Activated CD8-positive, alpha-beta memory T cell treated with anti-CD3 and anti-CD28 coated beads for 1 hour (primary cell): ENCODE measurements around the gene NIT2.

Experiments used
- DNase-seq, 2 donors: peaks; one replicate each; pipeline ENCODE4 v3.0.0-alpha.2; 2020; ENCODE audit warnings: low read depth in 1 of 2; ENCODE audit errors: extremely low read depth in 1 of 2

The NIT2 gene

DNA sequence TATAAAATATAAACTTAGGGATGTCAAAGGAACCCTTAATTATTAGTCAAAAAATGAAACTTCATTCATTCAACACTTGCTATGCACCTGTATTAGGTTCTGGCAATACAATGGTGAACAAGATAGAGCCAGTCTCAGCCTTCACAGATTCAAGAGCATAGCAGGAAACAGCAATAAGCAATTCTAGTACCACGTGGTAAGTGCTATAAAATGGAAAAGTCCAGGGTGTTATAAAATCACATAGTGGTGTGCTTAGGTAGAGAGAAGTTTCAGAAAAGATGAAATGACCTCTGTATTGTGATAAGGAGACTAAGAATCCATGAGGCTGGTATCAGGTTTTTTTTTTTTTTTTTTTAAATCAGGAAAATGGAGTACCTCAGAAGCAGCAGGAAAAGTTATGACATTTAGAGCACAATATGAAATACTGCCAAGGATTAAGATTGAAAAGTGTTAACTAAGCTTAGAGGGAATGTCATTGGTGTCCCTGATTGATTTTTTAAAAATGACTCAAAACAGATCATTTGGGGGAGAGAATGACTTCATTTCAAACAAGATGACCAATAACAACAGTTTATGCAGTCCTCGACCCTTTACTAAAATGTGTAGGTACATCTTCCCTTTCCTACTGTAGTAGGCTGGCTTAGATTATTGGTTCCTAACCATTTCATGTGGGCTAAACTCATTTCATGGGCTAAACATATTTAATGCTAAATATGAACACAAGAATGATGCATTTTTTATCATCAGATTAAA lies 61.3 kb downstream of the NIT2 start:
- DNase-seq, result no peak

DNA sequence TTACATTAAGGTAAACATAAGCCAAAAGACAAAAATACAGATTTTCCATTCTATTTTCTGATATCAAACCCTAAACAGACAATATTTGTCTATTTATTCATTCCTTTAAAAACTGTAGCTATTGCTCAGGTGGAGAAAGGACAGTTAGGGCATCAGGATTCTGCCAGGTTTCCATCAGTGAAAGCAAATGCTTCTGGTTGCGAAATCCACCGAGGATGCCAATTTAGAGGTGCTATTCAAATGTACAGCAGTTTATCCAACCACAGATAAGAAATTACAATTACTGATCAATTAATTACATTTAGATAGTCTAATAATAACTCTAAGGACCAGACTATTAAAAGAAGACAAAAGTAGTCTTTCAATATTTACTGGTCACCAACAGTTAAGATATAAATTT lies 62.4 kb downstream of the NIT2 start:
- no peak for DNase-seq

DNA sequence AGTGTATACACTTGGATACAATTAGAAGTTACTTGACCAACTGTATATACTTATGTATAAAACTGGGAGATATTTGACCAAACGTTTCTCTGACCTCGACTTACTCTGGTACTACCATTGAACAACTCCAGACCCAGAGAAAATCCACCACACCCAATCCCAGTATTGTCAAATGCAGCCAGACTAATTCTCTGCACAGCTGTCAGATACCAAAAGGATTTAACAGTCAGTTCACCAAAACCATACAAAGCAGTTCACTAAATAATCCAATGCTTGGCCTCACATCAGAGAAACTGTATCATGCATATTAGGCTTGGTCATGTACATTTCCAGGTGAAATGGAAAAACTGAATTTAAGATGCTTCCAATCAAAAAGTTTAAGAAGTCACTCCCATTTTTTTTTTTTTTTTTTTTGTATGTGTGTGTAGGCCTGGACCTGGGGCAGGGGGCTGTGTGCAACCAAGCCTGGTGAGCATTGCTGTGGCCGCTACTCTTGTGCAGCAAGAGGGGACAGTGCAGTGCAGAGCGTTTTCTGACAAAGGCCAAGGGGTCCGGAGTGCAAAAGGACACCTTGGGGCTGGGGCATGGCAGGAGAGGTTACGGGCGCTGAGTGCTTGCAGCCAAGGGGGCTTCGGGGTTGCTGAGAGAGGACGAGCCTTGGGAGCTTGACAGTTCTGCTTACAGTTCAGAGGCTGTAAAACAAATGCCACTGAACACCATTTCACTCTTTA lies 64.9 kb downstream of the NIT2 start:
- no peak for DNase-seq

DNA sequence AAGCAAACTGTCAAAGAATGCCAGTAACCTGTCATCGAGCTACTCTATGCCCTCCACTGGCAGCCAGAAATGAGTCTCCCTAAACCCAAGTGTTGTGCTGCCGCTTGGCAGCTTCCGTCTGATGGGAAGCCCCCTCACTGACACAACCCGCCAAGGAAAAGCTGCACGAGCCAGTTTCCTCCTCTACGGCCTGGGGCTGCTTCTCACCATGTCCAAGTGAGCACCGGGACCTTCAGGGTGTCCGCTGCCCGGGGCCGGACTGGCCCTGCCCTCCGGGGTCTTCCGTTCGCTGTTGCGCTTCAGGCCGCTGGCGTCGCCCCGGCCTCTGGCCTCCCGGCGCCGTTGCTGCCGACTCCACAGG lies 65.8 kb downstream of the NIT2 start:
- DNase-seq, result no peak

DNA sequence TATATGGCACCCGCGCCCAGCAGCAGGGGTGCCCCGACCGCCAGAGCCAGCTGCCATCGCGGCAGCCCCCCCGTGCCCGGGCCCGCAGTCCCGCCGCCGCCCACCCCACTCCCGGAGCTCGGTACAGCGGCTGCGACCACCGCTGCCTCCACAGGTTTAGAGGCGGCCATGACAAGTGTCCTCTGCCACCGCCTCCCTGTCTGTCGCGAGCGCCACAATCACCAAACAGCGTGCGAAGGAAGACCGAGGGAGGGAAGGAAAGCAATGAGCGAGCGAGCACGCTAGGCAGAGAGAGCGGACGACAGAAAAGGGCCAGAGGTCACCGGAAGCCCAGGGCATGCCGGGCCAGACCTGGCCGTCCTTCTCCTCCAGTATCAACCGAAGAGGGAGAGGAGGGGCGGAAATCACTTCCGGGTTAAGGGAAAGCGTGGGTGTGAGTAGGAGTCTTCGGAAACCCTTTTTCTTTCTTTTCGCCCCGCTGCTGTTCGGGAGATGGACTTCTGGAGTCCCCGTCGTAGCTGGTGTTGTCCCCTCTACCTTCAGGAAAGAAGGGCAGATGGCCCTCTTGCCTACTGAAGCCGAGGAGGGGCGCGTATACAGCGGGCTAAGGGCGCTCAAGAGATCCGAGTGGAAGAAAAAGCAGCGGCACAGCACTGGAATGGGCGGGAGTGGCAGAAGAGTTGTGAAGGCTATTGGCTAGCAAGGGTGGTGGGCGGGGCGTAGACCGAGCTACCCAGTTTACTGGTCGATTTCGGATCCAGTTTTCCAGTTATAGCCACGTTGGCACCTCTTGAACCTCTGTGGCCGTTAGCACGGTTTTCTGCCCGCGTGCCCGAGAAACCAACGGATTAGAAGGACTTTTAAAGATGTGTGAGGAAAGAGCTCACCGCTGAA lies 66.5 kb downstream of the NIT2 start, which contains the start of the genes LNP1 and TOMM70:
Gene LNP1 (plus strand): TSS at position 760 of the 894 bp plus-strand sequence. CDS start 28,191 bp downstream, outside the sequence.
Gene TOMM70 (minus strand): TSS at position 310 of the 894 bp plus-strand sequence. CDS start 140 bp downstream, at position 170.
- DNase-seq, result peak; percentile 87 to 89

DNA sequence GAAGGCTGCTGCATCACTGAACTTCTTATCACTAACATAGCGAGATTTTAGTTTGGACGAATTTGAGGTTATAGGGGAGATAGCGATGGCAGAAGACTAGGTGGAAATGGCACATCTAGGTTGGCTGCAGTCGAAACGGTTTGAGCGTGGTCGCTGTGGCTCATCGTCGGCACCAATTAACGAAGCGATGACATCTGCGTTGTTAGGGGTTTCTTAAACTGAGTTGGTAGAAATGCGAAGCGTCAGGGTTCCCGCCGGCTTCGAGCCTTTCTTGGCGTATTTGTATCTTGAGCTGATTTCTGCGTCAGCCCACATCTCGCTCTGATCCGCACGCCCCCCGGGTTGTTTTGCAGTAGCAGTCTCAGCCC lies 67.1 kb downstream of the NIT2 start:
- peak; percentile 16 to 22 for DNase-seq

DNA sequence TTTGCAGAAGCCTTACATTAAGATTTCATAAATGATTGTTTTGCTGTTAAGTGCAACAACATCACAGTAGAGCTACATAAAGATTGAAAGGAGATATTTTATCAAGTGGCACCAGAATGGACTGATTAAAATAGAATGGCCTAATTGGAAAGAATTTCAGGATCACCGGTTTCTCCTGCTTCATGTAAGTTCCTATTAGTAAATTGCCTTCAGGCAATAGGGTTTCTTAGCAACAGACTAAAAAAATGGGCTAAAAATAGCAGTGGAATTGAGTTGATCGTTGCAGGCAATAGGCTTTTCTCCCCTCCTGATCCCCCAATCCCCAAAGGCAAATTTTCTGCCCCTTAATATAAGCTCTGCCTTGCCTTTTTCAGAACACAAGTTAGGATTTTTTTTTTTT lies 67.7 kb downstream of the NIT2 start:
- DNase-seq, result no peak

DNA sequence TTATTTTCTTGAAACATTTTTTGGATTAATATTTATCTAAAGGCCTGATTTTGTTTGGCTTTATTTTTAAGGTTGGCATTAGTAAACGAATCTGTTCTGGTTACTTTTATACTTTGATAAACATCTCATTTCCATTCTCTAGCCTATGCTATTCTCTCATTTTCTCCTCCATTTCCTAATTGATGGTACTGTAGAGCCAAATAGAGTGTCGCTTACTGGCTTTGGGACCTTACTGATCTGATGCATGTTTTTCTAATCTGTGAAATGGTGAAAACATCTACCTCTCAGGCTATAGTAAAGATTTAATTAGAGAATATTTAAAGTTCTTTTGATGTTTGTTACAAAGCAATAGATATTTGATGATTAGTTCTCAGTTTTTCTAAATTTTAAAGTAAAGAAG lies 68.3 kb downstream of the NIT2 start:
- no peak for DNase-seq

DNA sequence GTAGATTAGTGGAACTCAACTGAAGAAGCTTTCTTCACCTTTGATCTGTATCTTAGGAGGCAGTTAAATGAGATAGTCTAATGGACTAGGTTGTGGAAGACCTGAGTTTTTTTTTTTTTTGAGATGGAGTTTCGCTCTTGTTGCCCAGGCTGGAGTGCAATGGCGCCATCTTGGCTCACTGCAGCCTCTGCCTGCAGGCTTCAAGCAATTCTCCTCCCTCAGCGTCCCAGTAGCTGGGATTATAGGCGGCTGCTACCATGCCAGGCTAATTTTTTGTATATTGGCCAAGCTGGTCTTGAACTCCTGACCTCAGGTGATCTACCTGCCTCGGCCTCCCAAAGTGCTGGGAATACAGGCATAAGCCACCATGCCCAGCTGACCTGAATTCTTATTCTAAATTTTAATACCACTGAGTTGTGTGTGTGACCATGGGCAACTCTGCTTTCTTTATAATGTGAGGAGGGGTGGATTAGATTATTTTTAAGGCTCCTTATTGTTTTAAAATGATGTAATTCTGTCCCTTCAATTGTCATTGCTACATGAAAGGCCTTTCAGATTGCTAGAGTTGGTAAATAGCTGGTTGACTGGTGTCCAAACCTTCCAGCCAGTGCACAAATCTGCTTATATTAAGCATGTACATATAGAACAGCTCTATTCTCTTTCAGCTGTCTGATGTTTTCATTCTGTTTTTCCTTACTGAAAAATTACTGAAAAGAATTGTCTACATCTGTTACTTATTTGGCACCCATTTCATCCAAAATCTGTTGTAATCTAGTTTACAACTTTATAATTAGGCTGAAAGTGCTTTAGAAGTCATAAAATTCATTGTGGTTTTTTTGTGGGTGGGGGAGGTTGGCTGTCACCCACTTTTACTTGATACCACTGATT lies 69.0 kb downstream of the NIT2 start:
- DNase-seq, result no peak

DNA sequence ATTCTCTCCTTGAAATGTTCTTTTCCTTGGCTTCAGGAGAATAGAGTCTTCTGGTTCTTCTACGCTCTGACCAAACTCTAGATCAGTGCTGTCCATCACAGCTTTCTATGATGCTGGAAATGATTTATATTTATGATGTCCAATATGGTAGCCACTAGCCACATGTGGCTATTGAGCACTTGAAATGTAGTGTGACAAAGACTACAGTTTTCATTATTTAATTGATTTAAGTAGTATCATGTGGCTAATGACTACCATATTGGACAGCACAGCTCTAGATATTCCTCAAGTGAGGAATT lies 69.6 kb downstream of the NIT2 start:
- no peak for DNase-seq

DNA sequence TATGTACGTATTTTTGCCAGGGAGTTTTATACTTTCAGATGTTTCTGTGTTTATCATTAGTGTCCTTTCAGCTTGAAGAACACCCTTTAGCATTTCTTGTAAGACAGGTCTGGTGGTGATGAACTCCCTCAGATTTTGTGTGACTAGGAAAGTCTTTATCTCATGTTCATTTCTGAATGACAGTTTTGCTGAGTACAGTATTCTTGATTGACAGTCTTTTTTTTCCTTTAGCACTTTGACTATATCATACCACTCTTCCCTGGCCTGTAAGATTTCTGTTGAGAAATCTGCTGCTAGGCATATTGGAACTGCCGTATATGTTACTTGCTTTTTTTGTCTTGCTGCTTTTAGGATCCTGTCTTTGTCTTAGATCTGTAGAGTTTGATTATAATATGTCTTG lies 72.6 kb downstream of the NIT2 start:
- DNase-seq, result no peak

DNA sequence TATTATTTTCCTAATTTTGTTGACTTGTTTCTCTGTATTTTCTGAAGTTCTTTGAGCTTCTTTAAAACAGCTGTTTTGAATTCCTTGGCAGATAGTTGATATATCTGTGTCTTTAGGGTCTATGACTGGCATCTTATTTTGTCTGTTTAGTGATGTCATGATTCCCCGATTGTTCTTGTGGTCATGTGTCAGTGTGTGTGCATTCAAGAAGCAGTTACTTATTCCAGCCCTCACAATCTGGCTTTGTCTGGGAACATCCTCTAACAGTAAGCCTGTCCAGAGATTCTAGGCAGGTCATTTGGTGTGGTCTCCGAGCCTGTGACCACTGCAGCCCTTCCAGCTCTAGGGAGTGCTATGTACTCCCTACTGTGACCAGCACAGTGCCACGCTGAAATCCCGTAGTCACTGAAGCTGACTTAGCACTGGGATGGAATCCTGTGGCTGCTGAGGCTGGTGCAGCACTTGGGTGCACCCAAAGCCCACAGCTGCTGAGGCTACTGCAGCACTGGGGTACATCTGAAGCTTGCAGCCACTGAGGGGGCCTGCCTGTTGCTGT lies 73.5 kb downstream of the NIT2 start:
- no peak for DNase-seq
